GM21723 (cell line): ENCODE results near the gene NKX2-1.
"Not testable (repeated sequence)": the region's sequence is repeated elsewhere in the genome, so short reads cannot be mapped to it uniquely, and the experiment has no call there.

ENCODE experiments used
- ATAC-seq: cut with Tn5 transposase; IDR thresholded peaks from one replicate; pipeline ENCODE4 v1.9.1; 2021; ENCODE audit warnings: mild to moderate bottlenecking, moderate library complexity; ENCODE audit not compliant: unreplicated experiment

Gene NKX2-1

DNA sequence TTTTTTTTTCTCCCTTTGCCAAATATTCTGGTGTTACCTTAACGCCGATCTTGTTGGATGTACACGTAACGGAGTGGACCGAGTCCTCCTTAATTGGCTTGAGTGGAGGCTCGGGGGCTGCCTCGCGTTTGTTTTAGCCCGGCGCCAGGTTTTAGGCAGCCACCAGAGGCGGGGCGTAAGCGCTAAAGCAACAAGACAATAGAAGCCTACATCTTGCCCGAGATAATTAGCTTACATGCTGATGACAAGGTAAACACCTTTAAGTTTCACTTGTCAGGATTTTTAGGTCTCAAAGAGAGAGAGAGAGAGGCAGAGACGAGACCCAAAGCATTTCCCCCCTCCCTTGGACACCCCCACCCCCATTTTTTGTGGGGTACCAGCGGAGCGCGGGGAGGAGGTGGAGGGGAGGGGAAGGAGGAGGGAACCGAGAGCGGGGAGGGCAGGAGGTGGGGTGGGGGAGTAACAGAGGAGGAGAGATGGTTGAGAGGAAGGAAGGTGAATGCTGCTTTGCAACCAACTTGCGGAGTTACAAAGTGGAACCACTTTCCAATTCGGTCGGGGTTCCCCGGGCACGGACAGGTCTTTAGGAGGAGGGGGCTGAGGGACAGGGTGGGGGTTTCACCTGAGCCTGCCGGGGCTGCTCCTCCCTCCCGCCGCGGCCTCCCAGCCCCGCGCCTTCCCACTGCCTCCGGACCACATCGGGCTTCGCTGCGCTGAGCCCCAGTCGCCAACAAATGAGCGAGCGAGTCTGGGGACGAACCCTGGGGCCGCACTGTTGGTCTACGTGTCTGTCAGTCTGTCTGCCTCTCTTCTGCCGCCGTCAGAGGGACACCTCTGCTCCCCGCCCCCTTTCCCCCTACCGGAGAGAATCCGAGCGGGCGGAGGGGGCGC, at the start of gene NKX2-1:
TSS of gene NKX2-1 (minus strand) at position 802 of the 891 bp plus-strand sequence. CDS start at position 699, 103 bp downstream.
- ATAC-seq = no peak

DNA sequence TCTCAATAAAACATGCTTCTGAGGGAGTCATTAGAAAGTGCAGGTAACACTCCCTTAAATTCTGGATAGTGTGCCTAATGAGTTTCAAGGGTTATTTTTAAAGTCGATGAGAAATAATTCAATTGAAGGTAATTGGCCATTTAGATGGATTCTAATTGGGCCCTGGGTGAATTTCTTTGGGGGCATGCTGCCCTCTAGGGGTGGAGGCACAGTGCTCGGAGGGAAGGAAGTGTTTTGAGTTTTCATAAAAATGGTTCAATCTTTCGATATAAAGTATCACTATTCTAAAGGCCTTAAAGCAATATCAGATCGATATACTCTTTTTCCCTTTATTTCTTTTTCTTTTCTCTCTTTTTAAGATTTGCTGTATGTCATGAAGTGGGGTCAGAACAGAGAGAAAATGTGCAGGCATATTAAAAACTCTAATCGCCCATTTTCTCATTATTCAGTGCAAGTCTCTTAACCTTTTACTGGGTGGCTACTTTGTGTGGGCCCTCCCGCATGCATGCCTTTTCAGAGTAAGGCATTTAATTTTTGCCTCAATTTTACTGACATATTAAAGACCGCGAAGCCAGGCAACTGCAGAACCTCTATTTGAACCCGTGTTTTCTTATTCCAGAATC, 36.9 kb upstream of the NKX2-1 start:
- no peak for ATAC-seq

DNA sequence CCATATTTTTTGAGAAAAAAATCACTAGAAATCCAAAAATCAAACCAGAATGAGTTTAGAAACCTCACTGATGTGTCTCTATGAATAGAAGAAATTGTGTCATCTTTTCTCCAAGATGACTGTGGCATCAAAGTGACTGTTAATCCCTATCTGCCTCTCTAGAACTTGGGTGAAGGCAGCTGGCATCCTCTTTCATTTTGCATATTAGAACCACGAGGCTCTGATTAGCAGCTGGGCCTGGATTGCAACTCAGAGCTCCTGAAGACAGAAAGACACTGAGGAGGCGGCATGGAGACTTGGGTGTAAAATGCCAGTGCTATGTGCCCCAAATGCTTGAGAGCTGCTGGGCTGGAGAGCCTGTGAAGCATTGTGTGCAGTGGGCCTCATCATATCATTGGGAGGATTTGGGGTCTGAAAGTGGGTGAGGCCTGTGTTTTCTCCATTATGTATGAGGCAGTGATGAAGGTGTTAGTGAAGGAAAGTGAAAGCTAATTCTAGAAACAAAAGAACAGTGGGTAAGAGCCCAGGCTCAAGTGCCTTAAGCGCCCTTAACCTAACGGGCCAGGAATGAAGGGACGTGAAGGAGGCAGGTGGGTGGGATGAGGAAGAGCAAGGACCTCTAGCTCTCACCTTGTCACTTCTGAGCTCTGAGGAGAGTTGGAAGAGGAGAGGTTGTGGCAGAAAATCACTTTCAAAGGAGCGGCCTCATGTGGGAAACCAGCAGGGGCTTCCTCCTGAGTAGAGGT, 36.1 kb upstream of the NKX2-1 start:
- no peak for ATAC-seq

DNA sequence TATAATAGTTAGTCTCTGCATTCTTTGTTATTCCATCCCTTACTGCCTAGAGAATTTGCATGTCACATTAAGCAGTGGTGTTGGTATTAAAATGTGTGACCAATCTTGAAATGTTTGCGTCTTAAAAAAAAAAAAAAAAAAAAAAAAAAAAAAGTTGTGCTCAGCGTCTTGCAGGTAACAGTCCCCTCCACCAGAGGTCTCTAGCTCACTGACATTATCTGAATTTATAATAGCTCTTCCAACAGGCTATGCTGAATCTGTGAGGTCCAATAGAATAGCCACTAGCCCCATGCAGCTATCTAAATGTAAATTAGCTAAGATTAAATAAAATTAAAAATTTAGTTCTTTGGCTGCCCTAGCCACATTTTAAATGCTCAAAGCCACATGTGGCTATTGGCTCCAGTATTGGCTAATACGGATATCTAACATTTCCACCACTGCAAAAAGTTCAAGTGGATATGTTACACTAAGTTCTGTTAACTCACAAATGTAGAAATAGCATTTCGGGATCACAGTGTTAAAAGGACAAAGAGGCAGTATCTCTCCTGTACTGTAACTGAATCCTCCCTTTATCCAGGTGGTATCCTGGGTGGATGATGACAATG, 33.7 kb upstream of the NKX2-1 start:
- ATAC-seq = no peak

DNA sequence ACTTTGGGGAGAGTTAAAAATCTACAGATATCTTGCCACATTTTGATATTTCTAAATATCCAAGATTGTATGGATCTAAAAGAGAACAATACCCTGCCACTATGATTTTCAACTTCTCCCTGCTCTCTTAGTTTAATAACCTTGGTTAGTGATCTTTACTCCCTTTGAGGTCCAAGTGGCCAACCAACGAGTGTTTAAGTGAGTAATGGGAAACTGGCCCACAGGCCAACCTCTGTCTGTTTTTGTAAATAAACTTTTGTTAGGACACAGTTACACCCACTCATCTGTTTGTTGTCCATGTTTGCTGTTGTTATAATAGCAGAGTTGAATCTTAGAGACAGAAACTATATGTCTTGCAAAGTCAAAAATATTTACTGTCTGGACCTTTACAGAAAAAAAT, 30.9 kb upstream of the NKX2-1 start:
- ATAC-seq = no peak

DNA sequence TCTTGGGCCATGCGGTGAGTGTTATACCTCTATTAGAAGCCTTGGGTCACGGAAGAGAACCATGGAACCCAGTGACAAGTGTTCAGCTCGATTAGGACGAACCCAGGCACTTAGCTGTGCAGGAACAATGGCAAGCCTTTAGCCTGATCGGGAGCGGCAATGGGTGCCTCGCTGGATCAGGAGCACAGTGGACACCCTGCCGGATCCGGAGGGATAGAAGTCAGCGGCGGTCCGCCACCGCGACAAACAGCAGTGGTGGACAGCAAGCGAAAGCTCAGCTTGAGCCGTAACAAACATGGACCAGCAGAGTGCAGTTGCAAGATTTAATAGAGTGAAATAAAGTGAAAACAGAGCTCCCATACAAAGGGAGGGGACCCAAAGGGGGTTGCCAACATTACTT, 24.2 kb upstream of the NKX2-1 start:
- not testable (repeated sequence) for ATAC-seq

DNA sequence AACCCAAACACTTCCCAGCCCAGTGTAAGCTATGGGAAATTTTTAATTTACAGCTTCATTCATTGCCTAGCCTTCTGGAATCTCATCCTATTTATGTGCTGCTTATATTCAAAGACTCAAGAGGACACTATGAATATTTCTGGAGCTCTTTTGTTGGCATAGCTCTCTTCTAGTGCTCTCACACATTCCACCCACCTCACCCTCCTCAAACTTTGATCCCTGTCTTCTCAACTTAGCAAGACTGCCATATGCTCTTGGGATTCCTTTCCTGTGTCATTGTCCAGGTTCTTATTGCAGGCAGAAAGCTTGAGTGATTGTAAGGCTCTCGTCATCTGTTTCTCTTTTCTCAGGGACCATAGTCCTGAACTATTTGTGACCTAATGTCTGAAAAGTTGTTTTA, 18.0 kb upstream of the NKX2-1 start:
- no peak for ATAC-seq

DNA sequence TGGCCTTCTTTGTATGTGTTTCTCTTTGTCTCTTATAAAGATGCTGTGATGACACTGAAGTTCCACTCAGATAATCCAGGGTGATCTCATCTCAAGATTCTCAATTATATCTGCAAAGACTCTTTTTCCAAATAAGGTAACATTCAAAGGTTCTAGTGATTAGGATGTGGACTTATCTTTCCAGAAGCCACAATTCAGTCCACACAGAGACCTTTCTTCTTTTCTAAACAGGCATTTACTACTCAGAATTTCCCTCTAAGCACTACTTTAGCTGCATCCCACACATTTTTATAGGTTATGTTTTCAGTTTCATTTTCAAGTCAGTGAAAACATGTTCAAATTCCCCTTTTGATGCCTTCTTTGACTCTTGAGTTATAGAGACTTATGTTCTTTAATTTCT, 9.0 kb upstream of the NKX2-1 start:
- no peak for ATAC-seq

DNA sequence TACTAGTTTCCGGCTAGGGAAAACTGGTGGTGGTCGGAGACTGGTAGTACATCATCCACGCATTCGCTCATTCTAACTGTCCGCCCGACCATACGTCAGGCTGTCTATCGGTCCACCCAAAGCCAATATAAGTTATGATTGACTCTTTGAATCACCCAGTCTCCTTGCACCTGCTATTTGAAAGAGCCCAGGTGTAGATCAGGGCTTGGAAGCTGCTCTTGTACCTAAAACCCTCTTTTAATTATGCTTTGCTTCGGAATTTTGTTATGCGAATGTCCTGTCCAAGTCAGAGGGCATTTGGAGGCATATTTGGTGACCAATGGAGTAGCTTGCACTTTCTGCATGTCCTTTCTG, 5.7 kb upstream of the NKX2-1 start:
- ATAC-seq = no peak

DNA sequence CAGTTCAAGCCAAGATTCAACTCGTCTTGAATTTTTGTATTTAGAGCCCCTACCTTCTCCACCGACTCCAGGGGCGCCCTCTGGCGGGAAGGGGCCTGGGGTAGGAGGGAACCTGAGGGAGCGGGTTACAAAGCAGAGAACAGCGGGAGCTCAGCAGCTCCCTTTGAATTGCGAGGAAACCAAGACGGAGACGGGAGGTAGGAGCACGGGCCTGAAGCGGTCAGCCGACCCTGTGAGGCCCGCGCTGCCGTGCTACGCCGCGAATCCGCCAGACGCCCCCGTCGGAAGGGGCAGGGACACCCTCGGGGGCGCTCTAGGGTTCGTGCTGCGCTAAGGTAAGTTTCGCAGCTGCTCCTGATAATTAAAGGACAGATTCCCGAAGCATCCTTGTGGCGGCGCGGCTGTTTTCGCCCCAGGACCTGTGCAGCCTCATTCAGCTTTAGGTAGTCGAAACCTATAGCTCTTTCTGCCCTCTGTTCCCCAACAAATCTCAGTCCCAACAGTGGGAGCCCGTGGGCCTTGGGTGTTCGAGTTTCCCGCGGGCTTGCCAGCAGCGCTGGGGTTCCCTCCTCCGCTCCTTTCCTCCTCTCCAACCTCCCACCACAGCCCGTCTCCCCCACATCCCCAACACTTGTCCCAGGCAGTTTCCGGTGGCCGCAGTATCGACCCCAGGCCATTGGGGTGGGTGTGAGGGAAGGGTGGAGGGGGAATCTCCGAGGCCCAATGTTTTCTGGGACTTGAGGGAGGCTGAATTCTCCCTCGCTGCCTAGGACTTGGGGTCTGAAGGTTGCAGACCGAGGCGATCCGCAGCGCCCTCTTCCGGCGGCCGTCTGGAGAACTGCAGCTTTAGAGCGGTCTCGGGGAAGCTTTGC, 5.1 kb upstream of the NKX2-1 start:
- ATAC-seq = no peak

DNA sequence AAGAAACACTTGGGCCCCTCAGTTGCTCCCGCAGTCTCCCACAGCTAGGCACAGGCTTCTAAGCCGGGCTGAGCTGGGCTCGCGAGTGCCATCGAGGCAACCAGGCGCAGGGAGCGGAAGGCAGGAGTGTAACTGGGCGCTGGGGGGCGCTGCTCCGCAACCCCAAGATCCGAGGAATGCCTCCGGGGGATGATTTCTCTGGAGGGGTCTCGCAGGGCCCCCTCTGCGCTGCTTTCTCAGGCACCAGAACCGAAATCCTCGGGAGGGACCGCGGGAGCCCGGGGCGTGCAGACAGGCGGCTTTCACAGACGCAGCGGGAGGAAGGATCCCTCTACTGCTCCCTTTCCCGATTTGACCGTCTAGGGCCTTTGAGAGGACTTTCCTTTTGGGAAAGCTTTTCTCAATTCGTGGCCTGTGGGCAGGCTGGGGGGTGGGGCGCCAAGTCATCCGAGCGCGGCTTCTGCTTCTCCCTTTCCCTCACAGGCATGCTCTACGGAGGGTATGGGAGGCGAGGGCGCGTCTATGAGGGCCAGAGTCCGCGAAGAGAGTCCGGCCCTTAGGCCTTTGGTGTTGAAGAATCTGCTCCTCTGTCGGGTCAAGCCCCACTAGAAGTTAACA, 4.3 kb upstream of the NKX2-1 start:
- ATAC-seq = no peak

DNA sequence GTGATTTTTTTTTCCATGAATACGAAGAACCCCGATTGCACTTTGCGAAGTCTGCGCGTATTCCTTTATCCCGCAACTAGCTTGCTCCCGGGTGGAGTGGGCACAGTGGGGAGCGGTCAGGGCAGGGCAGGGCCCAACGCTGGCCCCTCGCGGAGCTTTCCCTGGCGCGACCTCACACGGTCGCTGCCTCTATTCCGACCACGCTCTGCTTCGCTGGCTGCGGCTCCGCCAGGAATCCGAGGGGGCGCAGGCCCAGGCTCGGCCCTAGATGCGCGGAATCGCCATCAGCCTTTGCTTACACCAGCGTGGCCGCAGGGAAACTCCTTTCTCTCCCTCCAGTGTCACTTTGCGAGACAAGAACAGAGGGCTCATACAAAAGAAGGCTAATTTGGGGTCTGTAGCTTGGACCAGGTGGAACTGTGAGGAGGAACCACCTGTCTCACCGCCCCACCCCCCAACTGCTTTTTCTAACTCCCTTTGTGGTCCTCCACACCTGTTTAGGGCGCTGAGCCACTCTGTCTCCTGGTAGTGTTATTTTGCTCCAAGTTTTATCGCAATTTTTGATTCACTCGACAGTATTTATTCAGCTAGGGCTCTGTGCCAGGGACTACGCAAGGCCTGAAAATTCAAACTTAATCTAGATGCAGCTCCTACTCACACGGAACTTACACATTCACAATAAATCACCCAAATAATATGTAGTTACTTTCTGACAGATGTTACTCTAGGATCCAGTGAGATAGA, 3.1 kb upstream of the NKX2-1 start:
- ATAC-seq = no peak

DNA sequence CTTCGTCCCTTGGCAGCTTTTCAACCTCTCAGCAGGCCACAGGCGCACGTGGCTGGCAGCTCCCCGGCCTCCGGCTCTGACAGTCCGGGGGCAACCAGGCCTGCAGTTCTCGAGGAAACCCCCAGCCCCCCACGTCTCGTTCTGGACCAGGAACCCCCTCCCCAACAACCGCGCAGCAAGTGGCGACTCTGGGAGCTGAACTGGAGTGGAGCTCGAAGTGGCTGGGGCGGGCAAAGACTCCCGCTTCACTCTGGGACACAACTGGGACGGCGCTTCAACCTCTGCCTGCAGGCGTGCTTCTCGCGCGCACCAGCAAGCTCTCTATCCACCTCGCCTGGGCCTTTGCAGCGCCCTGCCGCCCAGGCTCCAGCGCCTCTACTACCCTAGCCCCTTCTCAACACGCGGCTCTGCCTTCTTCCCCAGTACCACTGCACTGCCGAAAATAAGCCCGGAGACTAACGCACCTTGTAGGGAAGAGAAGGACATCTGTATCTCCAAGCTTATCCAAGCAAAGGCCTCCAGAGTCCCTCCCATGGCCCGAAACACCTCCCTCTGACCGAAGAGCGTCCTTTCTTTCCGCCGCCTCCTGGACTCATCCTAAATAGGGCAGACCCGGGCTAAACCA, 2.4 kb upstream of the NKX2-1 start:
- ATAC-seq = no peak

DNA sequence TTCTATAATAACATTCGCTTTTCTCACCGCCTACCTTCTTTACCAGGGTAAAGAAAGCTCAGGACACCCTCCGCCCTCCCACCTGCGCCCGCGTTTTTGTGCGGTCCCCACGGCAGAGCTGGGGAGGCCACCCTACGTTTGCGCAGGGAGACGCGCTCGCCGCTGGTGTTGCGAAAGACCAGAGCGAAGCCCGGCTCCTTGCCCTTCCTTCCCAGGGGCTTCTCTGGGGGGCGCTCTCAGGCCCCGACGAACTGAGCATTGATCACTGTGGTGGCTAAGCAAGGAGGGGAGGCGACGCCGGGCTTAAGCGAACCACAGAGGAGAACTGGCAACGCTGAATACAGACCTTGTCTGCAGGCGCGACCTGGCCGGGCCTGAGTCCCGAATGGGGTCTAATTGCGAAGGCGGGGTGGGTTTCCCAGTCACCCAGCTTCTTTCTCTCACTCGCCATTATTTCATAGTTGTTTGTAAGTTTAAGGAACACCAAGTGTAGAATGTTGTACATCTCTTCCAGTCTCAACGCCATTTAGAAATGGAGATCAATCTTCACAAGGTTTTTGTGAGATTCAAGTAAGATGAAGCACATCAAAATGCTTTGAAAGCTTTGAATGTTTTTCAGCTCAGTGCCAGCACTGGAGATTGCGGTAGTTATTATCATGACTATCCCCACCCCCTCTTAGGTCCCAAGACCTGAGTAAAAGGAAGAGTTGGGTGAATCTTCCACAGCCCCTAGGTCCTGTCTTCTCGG, 1.7 kb upstream of the NKX2-1 start:
- ATAC-seq = no peak

DNA sequence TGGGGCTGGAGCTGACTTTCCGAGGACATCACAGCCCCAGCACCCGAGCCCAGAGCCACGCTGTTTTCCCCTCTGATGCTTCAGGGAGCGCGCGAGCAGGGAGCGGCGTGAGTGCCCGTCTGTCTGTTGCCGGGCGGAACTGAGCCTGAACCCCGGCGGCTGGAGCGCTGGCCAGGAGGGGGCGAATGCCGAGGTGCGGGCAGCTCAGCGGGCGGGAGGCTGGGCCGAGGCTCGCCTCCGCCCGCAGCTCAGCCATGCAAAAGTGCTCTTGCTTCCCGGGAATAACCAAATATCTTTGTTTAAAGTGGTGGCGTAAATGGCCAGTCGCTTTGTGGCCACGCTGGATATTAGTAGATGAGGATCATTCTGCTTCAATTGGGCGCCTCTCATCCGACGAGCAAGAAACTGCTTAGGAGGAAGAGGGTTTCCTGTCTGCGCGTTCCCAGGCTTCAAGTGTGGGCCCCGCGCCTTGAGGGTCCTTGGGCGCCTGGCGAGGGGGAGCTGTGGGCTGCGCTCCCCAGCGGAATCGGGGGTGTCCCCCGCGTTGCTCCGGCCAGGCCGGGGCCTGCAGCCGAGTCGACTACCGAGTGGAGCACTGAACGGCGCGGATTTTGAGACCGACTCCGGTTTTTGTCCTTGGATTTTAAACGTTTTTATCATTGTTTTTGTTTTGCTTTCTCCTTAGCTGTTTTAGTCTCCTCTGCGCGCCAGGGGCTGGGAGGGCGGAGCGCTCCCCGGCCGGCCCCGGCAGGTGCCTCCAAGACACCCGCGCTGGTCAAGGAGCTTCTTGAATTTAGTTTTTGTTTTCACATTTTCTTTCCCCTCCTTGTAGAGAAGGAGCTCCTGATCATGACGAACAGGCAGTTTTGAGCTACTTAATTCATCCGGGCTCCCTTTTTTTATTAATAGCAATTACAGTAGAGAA, 831 bp upstream of the NKX2-1 start:
- ATAC-seq = no peak

DNA sequence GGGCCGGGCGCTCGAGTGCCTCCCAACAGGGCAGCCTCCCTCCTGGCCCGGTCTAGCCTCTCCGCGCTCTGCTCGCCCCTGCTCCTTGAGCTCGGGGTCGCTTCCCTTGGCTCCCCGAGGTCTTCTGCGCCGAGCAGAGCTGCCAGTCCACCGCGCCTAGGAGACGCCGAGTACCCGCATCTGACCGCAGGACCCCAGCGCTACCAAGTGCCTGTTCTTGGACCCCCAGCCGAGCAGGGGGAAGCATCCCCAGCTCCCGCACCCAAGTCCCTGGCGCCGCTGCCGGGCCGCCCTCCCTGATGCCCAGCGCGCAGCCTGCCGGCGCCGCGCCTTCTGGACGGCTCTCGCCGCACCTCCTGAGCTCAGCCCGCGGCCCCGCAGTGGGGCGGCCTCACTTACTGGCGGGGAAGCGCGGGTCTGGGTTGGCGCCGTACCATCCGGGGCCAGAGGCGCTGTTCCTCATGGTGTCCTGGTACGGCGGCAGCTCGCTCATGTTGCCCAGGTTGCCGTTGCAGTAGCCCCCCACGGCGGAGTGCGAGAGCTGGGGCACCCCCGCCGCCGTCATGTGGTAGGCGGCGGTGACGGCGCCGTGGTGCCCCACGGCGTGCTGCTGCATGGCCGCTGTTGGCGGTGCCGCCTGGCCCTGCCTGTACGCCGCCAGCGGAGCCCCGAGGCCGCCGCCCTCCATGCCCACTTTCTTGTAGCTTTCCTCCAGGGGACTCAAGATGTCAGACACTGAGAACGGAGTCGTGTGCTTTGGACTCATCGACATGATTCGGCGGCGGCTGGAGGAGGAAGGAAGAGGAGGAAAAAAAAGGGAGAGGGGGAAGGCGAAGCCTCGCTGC, 1.2 kb downstream of the NKX2-1 start:
- no peak for ATAC-seq
